Astrocyte of the cerebellum (primary cell): ENCODE results near the gene CHD3.

Experiments
- DNase-seq: peaks from one replicate; pipeline ENCODE4 v3.0.0-alpha.2; 2011; ENCODE audit warnings: low read depth
- H3K4me3 ChIP-seq: 2 replicates; pipeline ENCODE4 v1.5.1; 2011; ENCODE audit warnings: mild to moderate bottlenecking, low read depth, low read length, moderate library complexity
- in situ Hi-C: cut with HindIII; loops from 2 replicates; pipeline ENCODE4 v1.10.0; 2017; ENCODE audit warnings: low sequenced_read_pairs
- TF ChIP-seq, protein P1 (sequence below): IDR thresholded peaks from 2 replicates; pipeline ENCODE4 v1.5.1; 2012; ENCODE audit warnings: low read length, low read depth, moderate library complexity, mild to moderate bottlenecking; ENCODE audit errors: missing control alignments

CHD3 gene

DNA sequence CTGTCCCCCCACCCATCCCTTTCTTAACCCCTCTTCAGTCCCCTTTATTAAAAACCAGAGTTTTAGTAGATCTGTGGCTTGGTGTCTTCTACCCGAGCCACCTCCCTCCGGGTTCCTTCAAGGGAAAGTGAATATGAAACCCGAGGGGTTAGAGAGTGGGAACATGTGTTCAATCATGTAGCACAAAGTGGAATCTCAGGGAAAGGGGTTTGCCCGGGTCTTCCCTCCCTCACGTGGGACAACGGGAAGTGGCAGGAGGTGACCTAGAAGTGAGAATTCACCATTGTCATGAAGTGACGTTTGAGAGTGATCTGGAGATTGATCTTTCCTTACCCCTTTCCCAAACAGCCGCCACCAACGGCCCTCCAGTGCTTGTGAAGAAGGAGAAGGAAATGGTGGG is 22.5 kb downstream of the CHD3 start:
- TF ChIP-seq, protein P1, sequence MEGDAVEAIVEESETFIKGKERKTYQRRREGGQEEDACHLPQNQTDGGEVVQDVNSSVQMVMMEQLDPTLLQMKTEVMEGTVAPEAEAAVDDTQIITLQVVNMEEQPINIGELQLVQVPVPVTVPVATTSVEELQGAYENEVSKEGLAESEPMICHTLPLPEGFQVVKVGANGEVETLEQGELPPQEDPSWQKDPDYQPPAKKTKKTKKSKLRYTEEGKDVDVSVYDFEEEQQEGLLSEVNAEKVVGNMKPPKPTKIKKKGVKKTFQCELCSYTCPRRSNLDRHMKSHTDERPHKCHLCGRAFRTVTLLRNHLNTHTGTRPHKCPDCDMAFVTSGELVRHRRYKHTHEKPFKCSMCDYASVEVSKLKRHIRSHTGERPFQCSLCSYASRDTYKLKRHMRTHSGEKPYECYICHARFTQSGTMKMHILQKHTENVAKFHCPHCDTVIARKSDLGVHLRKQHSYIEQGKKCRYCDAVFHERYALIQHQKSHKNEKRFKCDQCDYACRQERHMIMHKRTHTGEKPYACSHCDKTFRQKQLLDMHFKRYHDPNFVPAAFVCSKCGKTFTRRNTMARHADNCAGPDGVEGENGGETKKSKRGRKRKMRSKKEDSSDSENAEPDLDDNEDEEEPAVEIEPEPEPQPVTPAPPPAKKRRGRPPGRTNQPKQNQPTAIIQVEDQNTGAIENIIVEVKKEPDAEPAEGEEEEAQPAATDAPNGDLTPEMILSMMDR: no peak
- no peak for DNase-seq
- in situ Hi-C loops: no loop called here
- no peak overlapping the region for H3K4me3 ChIP-seq

DNA sequence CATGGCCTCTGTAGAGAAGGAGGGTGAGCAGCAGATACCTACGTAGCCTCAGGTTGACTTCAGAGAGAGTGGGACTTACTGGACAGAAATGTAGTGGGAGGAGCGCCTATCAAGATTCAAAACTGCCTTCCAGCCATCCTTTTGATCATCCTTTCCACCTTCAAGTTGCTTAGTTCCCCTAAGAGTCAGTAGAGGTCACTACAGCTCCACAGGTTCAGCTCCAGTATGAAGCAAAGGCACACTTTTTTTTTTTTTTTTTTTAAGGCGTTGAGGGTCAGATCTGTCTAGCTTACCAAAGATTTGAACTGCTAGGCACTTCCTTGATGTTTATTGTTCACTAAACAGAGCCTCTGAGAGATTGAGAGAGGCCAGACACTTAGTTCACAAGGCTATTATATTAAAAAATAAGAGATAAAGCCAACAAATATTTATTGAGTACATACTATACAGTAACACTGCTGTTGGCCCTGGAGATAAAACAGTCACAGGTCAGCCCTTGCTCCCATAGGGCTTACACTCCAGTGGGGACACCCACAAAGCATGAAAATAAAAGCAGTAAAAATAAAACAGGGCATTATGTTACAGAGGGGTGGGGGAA is 24.4 kb downstream of the CHD3 start:
- TF ChIP-seq, protein P1: peak; percentile 77
- DNase-seq: peak; percentile 62
- H3K4me3 ChIP-seq: no peak overlapping the region
- in situ Hi-C loops: no loop called here

DNA sequence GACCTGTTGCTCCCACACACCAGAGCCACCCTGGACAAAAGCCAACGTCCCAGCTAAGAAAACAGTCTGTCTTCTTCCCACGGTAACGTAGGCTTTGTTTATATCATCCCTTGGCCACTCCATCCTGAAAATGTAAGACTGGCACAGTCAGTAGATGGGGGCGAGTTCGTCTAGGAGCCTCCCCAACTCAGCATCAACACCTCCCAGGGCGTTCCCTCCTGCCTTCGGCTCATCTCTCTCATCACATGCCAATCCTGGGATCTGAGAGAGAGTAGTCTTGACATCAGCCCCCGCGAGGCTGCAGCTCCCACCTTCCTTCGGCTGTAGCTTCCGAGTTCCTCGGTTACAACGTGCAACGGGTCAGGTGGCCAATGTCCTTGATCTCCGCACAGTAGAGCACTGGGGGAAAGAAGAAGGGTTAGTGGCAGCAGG is 26.6 kb downstream of the CHD3 start:
- TF ChIP-seq, protein P1: no peak
- no peak for DNase-seq
- in situ Hi-C loops: no loop called here

DNA sequence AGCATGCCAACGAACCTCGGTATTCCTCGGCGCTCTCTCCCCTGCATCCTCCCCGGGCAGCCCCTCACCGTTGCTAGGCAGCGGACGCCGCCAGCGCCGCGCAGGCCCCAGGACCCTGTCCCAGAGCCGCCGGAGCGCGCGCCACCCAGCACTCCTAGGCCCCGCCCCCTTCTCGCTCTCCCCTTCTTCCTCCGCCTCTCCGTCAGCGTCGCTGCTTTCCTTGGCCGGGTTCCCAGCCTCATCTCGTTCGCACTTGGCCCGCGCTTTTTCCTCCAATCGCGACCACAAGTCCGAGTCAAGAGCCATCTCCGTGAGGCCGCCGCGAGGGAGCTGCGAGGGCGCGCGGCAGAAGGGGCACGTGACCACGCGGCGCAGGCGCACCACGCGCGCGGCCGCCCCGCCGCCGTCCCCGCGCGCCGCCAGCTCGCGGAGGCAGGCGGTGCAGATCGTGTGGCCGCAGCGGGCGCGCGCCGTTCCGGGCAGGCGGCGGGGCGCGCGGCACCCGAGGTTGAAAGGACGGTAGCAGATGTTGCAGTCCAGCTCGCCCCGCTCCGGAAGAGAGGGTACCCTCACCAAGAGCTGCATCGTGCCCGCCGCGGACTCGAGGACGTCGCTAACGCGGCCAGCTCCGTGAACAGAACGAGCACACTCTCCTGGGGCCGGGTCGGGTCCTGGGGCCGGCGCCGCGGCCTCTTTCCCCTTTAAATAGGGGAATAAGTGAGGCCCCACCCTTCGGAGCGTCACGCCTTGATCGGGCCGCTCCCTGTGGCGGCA is 27.2 kb downstream of the CHD3 start, which contains the start of gene RNF227:
RNF227 (minus strand) TSS at position 679 of the 774 bp plus-strand sequence; CDS start at position 585, 94 bp downstream.
- H3K4me3 ChIP-seq: peak within 1 kb of the TSS; percentile 47
- in situ Hi-C loops: no loop called here
- DNase-seq: peak; percentile 86
- TF ChIP-seq, protein P1: no peak

More for the DNA sequence above, 26.6 kb downstream of the CHD3 start:
- H3K4me3 ChIP-seq: peak overlapping the region; percentile 47

DNA sequence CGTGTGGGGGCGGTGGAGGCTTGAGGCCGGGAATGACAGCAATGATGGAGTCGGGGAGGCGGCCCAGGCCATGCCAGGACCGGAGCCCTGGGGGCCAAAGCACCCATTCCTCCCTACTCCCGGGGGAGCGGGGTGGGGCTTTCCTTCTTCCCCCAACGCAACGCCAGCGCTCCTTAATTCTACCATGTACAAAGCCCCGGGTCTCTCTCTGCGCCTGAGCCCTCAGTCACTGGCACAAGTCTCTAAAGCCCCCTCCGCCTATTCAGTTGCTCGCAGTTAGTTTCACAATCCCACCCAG is 27.7 kb downstream of the CHD3 start:
- DNase-seq: no peak
- peak overlapping the region; percentile 47 for H3K4me3 ChIP-seq
- TF ChIP-seq, protein P1: no peak
- in situ Hi-C loops: no loop called here

DNA sequence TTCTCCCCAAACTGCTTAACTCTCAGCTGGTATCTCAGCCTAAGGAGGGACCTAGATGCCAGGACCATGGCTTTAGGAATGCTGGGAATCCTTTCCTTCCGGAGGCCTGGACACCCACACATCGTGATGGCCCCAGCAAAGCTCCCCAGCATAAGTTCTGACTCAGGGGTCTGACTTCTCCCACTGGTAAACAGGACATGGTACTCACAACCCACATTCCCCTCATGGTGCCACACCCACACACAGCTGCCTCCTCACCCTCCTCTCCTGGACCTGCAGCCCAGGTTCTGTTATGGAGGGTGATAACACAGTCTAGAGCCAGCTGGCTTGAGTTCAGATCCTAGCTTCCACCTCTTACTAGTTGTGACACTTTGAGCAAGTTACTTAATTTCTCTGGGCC is 28.2 kb downstream of the CHD3 start:
- no peak overlapping the region for H3K4me3 ChIP-seq
- no peak for DNase-seq
- in situ Hi-C loops: no loop called here

More for the DNA sequence above, 28.2 kb downstream of the CHD3 start:
- TF ChIP-seq, protein P1: no peak
